ENCODE results near the gene GALNT6.
A peak's percentile ranks its signal among the peaks of the same experiment; 100 is the strongest.

DNA sequence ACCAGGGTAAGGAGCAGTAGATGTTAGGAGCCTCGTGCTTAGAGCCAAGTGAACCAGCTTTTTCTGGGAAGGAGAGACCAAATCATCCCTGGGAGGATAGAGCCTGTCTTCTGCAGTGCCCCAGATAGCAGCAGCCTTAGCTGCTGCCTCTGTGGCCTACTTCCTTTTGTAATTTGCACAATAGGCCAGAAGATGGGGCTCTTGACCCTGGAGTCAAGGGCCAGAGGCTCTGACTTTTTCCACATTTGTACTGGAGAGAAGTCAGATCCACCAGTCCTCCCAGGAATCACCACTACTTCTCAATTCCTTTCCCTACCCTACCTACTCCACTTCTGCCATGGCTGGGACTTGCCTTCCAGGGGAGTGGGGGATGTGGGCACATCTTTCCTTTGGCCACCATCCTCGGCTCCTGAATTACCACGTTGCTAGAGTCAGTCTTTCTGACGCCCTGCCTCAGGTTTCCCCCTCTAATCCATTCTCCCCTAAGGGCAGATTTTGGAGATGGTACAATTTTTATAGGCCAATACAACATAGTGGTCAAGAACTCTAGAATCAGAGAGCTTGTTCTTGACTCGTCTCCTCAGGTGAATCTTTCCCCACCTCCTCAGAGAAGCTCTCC is 30.2 kb upstream of the GALNT6 start:
- TF ChIP-seq, protein P1, sequence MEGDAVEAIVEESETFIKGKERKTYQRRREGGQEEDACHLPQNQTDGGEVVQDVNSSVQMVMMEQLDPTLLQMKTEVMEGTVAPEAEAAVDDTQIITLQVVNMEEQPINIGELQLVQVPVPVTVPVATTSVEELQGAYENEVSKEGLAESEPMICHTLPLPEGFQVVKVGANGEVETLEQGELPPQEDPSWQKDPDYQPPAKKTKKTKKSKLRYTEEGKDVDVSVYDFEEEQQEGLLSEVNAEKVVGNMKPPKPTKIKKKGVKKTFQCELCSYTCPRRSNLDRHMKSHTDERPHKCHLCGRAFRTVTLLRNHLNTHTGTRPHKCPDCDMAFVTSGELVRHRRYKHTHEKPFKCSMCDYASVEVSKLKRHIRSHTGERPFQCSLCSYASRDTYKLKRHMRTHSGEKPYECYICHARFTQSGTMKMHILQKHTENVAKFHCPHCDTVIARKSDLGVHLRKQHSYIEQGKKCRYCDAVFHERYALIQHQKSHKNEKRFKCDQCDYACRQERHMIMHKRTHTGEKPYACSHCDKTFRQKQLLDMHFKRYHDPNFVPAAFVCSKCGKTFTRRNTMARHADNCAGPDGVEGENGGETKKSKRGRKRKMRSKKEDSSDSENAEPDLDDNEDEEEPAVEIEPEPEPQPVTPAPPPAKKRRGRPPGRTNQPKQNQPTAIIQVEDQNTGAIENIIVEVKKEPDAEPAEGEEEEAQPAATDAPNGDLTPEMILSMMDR (IDR thresholded peaks at IDR 0.05): peak; percentile 41 to 69 (median 54)
- TF ChIP-seq POLR2A (IDR thresholded peaks at IDR 0.05): no peak

Measured in heart left ventricle (tissue), 13 donors.